Endodermal cell (in vitro differentiated cells): ENCODE results near the gene KRTAP5-6. TPM values are rescaled to one million over a fixed set of nuclear protein-coding genes. Genes with fewer than 3 reads are reported as not detected.

Experiments used
- DNase-seq: peaks from one replicate; pipeline ENCODE4 v3.0.0-alpha.2; 2017
- H3K27ac ChIP-seq: 2 replicates; pipeline ENCODE4 v1.5.1; 2013; ENCODE audit warnings: mild to moderate bottlenecking, low read depth, low read length, moderate library complexity
- H3K27me3 ChIP-seq: 2 replicates; pipeline ENCODE4 v1.6.1; 2013; ENCODE audit warnings: mild to moderate bottlenecking, low read length, moderate library complexity; ENCODE audit not compliant: insufficient read depth, control insufficient read depth, poor library complexity, severe bottlenecking
- H3K36me3 ChIP-seq: 2 replicates; pipeline ENCODE4 v1.7.0; 2013; ENCODE audit warnings: mild to moderate bottlenecking, low read length, moderate library complexity; ENCODE audit not compliant: control insufficient read depth, insufficient read depth
- H3K4me1 ChIP-seq: one replicate; pipeline ENCODE4 v1.7.0; 2013; ENCODE audit warnings: low read length; ENCODE audit not compliant: control insufficient read depth, insufficient read depth
- H3K4me3 ChIP-seq: 2 replicates; pipeline ENCODE4 v1.5.1; 2013; ENCODE audit warnings: mild to moderate bottlenecking, low read length, moderate library complexity
- H3K9ac ChIP-seq: 2 replicates; pipeline ENCODE4 v1.6.1; 2013; ENCODE audit warnings: mild to moderate bottlenecking, low read length, moderate library complexity; ENCODE audit not compliant: poor library complexity, severe bottlenecking; ENCODE audit errors: extremely low read depth
- H3K9me3 ChIP-seq: 2 replicates; pipeline ENCODE4 v1.6.1; 2013; ENCODE audit warnings: mild to moderate bottlenecking, low read length, moderate library complexity; ENCODE audit not compliant: control insufficient read depth
- H3K27ac Mint-ChIP-seq: 2 replicates; pipeline ENCODE4 v1.8.0; 2020; ENCODE audit warnings: mixed read lengths
- H3K27me3 Mint-ChIP-seq: 2 replicates; pipeline ENCODE4 v1.8.0; 2021; ENCODE audit warnings: mild to moderate bottlenecking, mixed read lengths; ENCODE audit not compliant: insufficient read depth
- H3K36me3 Mint-ChIP-seq: 2 replicates; pipeline ENCODE4 v1.8.0; 2020; ENCODE audit warnings: low read depth, mixed read lengths
- H3K4me1 Mint-ChIP-seq: 2 replicates; pipeline ENCODE4 v1.8.0; 2020; ENCODE audit warnings: mixed read lengths
- H3K4me3 Mint-ChIP-seq: 2 replicates; pipeline ENCODE4 v1.8.0; 2020; ENCODE audit warnings: mild to moderate bottlenecking, moderate library complexity, mixed read lengths
- H3K9me3 Mint-ChIP-seq: 2 replicates; pipeline ENCODE4 v1.8.0; 2020; ENCODE audit warnings: mild to moderate bottlenecking, mixed read lengths
- CTCF ChIP-seq: fragments of 200-600 bp; sonication (generic); conservative IDR thresholded peaks from 2 replicates; pipeline ENCODE4 v1.5.0; 2021; ENCODE audit warnings: antibody characterized with exemption, mild to moderate bottlenecking
- WGBS, 2 experiments: methylation state at CpG; one replicate each; pipeline versions ENCODE4 v1.1.5 to v1.1.7; 2013; ENCODE audit warnings: missing lambda C conversion rate in 2 of 2, mixed read lengths in 1 of 2; ENCODE audit not compliant: insufficient coverage in 1 of 2, insufficient read length in 1 of 2; 5-methylcytosine and 5-hydroxymethylcytosine counted together
- total RNA-seq, 2 donors: library from RNA; stranded (reverse); fragmentation: NEBNext Ultra II Directional in 1 of 2; extraction: Animal tissue kit (Norgen Biotek cat#: 25700) in 1 of 2; gene quantifications; 2 replicates in 1 of 2; 3 replicates in 1 of 2; pipeline ENCODE4 v1.2.1, GENCODE V29; 2021

KRTAP5-6 gene
- total RNA-seq, 2 donors from 2014 or later = not detected

DNA sequence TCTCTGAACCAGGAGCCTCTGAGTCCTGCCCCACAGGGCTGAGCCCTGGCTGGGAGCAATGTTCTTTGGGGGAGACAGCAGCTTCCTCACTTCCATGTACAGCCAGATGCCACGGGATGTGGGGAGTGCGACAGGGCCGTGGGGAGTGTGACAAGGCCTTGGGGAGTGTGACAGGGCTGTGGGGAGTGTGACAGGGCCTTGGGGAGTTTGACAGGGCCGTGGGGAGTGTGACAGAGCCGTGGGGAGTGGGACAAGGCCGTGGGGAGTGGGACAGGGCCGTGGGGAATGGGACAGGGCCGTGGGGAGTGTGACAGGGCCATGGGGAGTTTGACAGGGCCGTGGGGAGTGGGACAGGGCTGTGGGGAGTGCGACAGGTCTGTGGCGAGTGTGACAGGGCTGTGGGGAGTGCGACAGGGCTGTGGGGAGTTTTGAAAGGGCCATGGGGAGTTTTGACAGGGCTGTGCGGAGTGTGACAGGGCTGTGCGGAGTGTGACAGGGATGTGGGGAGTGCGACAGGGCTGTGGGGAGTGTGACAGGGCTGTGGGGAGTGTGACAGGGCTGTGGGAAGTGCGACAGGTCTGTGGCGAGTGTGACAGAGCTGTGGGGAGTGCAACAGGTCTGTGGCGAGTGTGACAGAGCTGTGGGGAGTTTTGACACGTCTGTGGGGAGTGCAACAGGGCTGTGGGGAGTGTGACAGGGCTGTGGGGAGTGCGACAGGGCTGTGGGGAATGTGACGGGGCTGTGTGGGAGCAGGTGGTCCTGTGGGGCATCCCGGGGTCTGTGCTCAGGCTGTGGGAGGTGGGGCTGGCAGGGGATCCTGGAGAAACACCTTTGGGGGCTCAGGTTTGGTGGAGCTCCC lies 6.6 kb upstream of the KRTAP5-6 start:
- H3K4me1 ChIP-seq = peaks cover 5% of the 10 kb centered on the region
- H3K4me3 Mint-ChIP-seq = no peak overlapping the region
- peaks cover 74% of the 10 kb centered on the region for H3K27me3 ChIP-seq
- 64 to 68% methylated on average over 6 to 22 of the region's 22 CpGs for WGBS, 2 experiments
- no peak overlapping the region for H3K9ac ChIP-seq
- peaks cover 18% of the 10 kb centered on the region for H3K4me1 Mint-ChIP-seq
- H3K27ac ChIP-seq = no peak overlapping the region
- peaks cover 3% of the 10 kb centered on the region for H3K9me3 Mint-ChIP-seq
- TF ChIP-seq CTCF = no peak
- H3K36me3 Mint-ChIP-seq = no peaks in the 10 kb centered on the region
- no peak overlapping the region for H3K4me3 ChIP-seq
- no peaks in the 10 kb centered on the region for H3K9me3 ChIP-seq
- H3K36me3 ChIP-seq = no peaks in the 10 kb centered on the region
- peak; percentile 38 for DNase-seq
- no peak overlapping the region for H3K27ac Mint-ChIP-seq
- peaks cover 77% of the 10 kb centered on the region for H3K27me3 Mint-ChIP-seq

- Mint-ChIP-seq H3K36me3 (no peaks in the 10 kb centered on the region), H3K27me3 (peaks cover 80% of the 10 kb centered on the region), H3K9me3 (peaks cover 3% of the 10 kb centered on the region), H3K4me3 (no peak overlapping the region), H3K27ac (no peak overlapping the region), H3K4me1 (peaks cover 18% of the 10 kb centered on the region)
- Histone ChIP-seq H3K36me3 (no peaks in the 10 kb centered on the region), H3K9me3 (no peaks in the 10 kb centered on the region), H3K4me1 (peaks cover 5% of the 10 kb centered on the region), H3K27ac (no peak overlapping the region), H3K4me3 (no peak overlapping the region), H3K9ac (no peak overlapping the region), H3K27me3 (peaks cover 79% of the 10 kb centered on the region)
- 63 to 85% methylated on average over 8 to 16 of the region's 16 CpGs for WGBS, 2 experiments
- TF ChIP-seq CTCF = no peak
- peak; percentile 63 for DNase-seq
Observed at GRCh38 chr11:1691026-1691877, 5.7 kb upstream of the KRTAP5-6 start.

GRCh38 chr11:1691878-1692707 lies 4.9 kb upstream of the KRTAP5-6 start:
- H3K27ac Mint-ChIP-seq = no peak overlapping the region
- Histone ChIP-seq H3K27me3 (peaks cover 87% of the 10 kb centered on the region), H3K9ac (no peak overlapping the region), H3K36me3 (no peaks in the 10 kb centered on the region), H3K9me3 (no peaks in the 10 kb centered on the region), H3K4me1 (peaks cover 5% of the 10 kb centered on the region), H3K4me3 (no peak overlapping the region), H3K27ac (no peak overlapping the region)
- H3K27me3 Mint-ChIP-seq = peaks cover 86% of the 10 kb centered on the region
- peak; percentile 42 for DNase-seq
- peaks cover 18% of the 10 kb centered on the region for H3K4me1 Mint-ChIP-seq
- H3K36me3 Mint-ChIP-seq = no peaks in the 10 kb centered on the region
- H3K9me3 Mint-ChIP-seq = peaks cover 3% of the 10 kb centered on the region
- 86% methylated on average over 3 to 16 of the region's 16 CpGs for WGBS, 2 experiments
- no peak overlapping the region for H3K4me3 Mint-ChIP-seq
- TF ChIP-seq CTCF = no peak
